GM12878 (cell line): ENCODE data around the gene GAREM1. TPM values are rescaled to one million over a fixed set of nuclear protein-coding genes. Genes with fewer than 3 reads are reported as not detected.

Source experiments
- ATAC-seq: fragments of 200-7000 bp; cut with Tn5 transposase; 3 replicates; pipeline ENCODE4 v1.9.1; 2020; ENCODE audit warnings: mild to moderate bottlenecking, moderate library complexity
- BruUV-seq: library from RNA; stranded (reverse); fragments of 400-500 nt; replicated peaks from 2 replicates; lab custom pipeline; 2021; lab: Mats Ljungman, UMichigan
- CTCF ChIA-PET: fragments of 300-600 bp; sonication (Branson Sonifier 250); formaldehyde crosslinking; extraction: SDS; loops from one replicate; lab custom pipeline; 2021; ENCODE audit warnings: inconsistent platforms; lab: Yijun Ruan, JAX
- POLR2A ChIA-PET: fragments of 350-600 bp; formaldehyde crosslinking; extraction: SDS; loops from one replicate; lab custom pipeline; 2021; ENCODE audit warnings: inconsistent platforms; lab: Charles Lee
- RAD21 ChIA-PET: fragments of 300-600 bp; sonication (Branson Sonifier 250); formaldehyde crosslinking; loops from one replicate; lab custom pipeline; 2023; ENCODE audit warnings: antibody characterized with exemption; ENCODE audit not compliant: unreplicated experiment; lab: Charles Lee
- SMC1A ChIA-PET: fragments of 300-600 bp; sonication (Branson Sonifier 250); formaldehyde crosslinking; loops from one replicate; lab custom pipeline; 2023; ENCODE audit not compliant: unreplicated experiment, uncharacterized antibody; lab: Charles Lee
- DNase-seq: peaks from one replicate; pipeline ENCODE4 v3.0.0-alpha.2; 2011; ENCODE audit warnings: low read depth, low spot score
- FAIRE-seq: peaks from 3 replicates; lab custom pipeline; 2011; peaks lifted over from hg19 to GRCh38; lab: Jason Lieb, UNC
- H2AFZ ChIP-seq: 2 replicates; pipeline ENCODE4 v1.6.0; 2011; ENCODE audit warnings: low read depth, low read length, control low read depth; ENCODE audit not compliant: control insufficient read depth
- H3K27ac ChIP-seq: 2 replicates; pipeline ENCODE4 v1.5.1; 2011; ENCODE audit warnings: control low read depth; ENCODE audit not compliant: control insufficient read depth, insufficient read depth
- H3K27me3 ChIP-seq, 2 experiments: replicated peaks in 1 of 2; 2 replicates each; pipeline versions ENCODE4 v1.6.0 to v1.6.1; 2011; ENCODE audit warnings: low read length in 1 of 2; ENCODE audit not compliant: control insufficient read depth in 2 of 2, insufficient read depth in 2 of 2
- H3K36me3 ChIP-seq, 2 experiments: 2 replicates each; pipeline ENCODE4 v1.5.1; 2011; ENCODE audit warnings: low read length in 1 of 2; ENCODE audit not compliant: control insufficient read depth in 2 of 2, insufficient read depth in 2 of 2
- H3K4me1 ChIP-seq: 2 replicates; pipeline ENCODE4 v1.6.1; 2011; ENCODE audit warnings: mild to moderate bottlenecking, low read length, moderate library complexity, mixed read lengths; ENCODE audit not compliant: control insufficient read depth, insufficient read depth
- H3K4me2 ChIP-seq: 2 replicates; pipeline ENCODE4 v1.6.0; 2011; ENCODE audit warnings: control low read depth; ENCODE audit not compliant: control insufficient read depth, insufficient read depth
- H3K4me3 ChIP-seq: fragments of 200-600 bp; sonication (generic); 2 replicates; pipeline ENCODE4 v1.5.1; 2016
- H3K79me2 ChIP-seq: 2 replicates; pipeline ENCODE4 v1.6.0; 2011; ENCODE audit warnings: low read length; ENCODE audit not compliant: control insufficient read depth, insufficient read depth
- H3K9ac ChIP-seq: 2 replicates; pipeline ENCODE4 v1.8.0; 2011; ENCODE audit warnings: low read length, control low read depth, mixed read lengths; ENCODE audit not compliant: control insufficient read depth, insufficient read depth
- H3K9me3 ChIP-seq: replicated peaks from 3 replicates; pipeline ENCODE4 v1.5.1; 2011; ENCODE audit warnings: mild to moderate bottlenecking, low read length; ENCODE audit not compliant: control insufficient read depth, insufficient read depth
- H4K20me1 ChIP-seq: 2 replicates; pipeline ENCODE4 v1.6.0; 2011; ENCODE audit not compliant: control insufficient read depth, insufficient read depth
- CHD1 ChIP-seq: IDR thresholded peaks from 2 replicates; pipeline ENCODE4 v1.6.1; 2012; ENCODE audit warnings: low read depth, low read length, improper control_type of control experiment
- KLF5 ChIP-seq: fragments of 450-650 bp; IDR thresholded peaks from 2 replicates; pipeline ENCODE4 v1.6.1; 2014; ENCODE audit warnings: mild to moderate bottlenecking; ENCODE audit not compliant: partially characterized antibody
- MAX ChIP-seq: IDR thresholded peaks from 2 replicates; pipeline ENCODE4 v1.6.1; 2012; ENCODE audit warnings: low read depth, low read length, improper control_type of control experiment
- NFXL1 ChIP-seq: fragments of 450-650 bp; IDR thresholded peaks from 2 replicates; pipeline ENCODE4 v1.6.1; 2017; ENCODE audit warnings: antibody characterized with exemption, mild to moderate bottlenecking, borderline replicate concordance
- RAD51 ChIP-seq: fragments of 450-650 bp; IDR thresholded peaks from 2 replicates; pipeline ENCODE4 v1.6.1; 2016; ENCODE audit warnings: moderate library complexity, mild to moderate bottlenecking, inconsistent platforms
- SIX5 ChIP-seq: IDR thresholded peaks from 2 replicates; pipeline ENCODE4 v1.6.1; 2011; ENCODE audit warnings: mild to moderate bottlenecking, low read depth, low read length, moderate library complexity; ENCODE audit not compliant: severe bottlenecking
- SMAD5 ChIP-seq: IDR thresholded peaks from 2 replicates; pipeline ENCODE4 v1.6.1; 2016; ENCODE audit warnings: antibody characterized with exemption, low read depth
- SP1 ChIP-seq: IDR thresholded peaks from one replicate; pipeline ENCODE4 v1.6.1; 2011; ENCODE audit warnings: low read depth, low read length
- TCF7 ChIP-seq: IDR thresholded peaks from 2 replicates; pipeline ENCODE4 v1.6.1; 2014; ENCODE audit warnings: antibody characterized with exemption, borderline replicate concordance
- ZNF217 ChIP-seq: fragments of 450-650 bp; IDR thresholded peaks from 2 replicates; pipeline ENCODE4 v1.6.1; 2017; ENCODE audit warnings: antibody characterized with exemption, mild to moderate bottlenecking
- ZZZ3 ChIP-seq: IDR thresholded peaks from 2 replicates; pipeline ENCODE4 v1.6.1; 2011; ENCODE audit warnings: low read depth; ENCODE audit not compliant: control insufficient read depth, insufficient read length
- WGBS: methylation state at CpG from one replicate; pipeline ENCODE4 v1.1.6; 2016; ENCODE audit warnings: low lambda C conversion rate; ENCODE audit not compliant: insufficient replicate concordance, insufficient coverage; ENCODE audit errors: missing lambda C conversion rate; 5-methylcytosine and 5-hydroxymethylcytosine counted together
- in situ Hi-C: fragments of 300-500 bp; cut with MboI; formaldehyde crosslinking; loops from 9 replicates; pipeline ENCODE4 v1.14.3; 2018; ENCODE audit warnings: mixed read lengths
- intact Hi-C: fragments of 100-400 bp; cut with micrococcal nuclease; formaldehyde crosslinking; loops from one replicate; pipeline ENCODE4 v1.14.2; 2022; ENCODE audit not compliant: unreplicated experiment
- polyA plus RNA-seq, 11 experiments: library from polyadenylated mRNA; depleted of rRNA in 4 of 11; unstranded in 6 of 11; stranded (reverse) in 5 of 11; fragments of >200 nt; fragmentation: Nextera tagmentation in 4 of 11; fragmentation: Illumina TruSeq in 1 of 11; extraction: Ambion mirVana in 4 of 11; extraction: Trizol in 1 of 11; gene quantifications; 1 replicate in 1 of 11; 2 replicates in 10 of 11; pipeline versions ENCODE4 v1.2.1 to v1.2.3, GENCODE V29; 2011 to 2016; ENCODE audit warnings: inconsistent platforms in 2 of 11, missing spikeins in 2 of 11, low read depth in 1 of 11
- total RNA-seq, 4 experiments: library from RNA; depleted of rRNA in 3 of 4; stranded (reverse); fragments of >200 nt in 3 of 4; fragmentation: Illumina TruSeq in 1 of 4; extraction: Trizol in 1 of 4; gene quantifications; 2 replicates each; pipeline versions ENCODE4 v1.2.1 to v1.2.3, GENCODE V29; 2013 to 2021
- TF ChIP-seq, protein P1 (sequence below): fragments of 450-650 bp; IDR thresholded peaks from 2 replicates; pipeline ENCODE4 v1.6.1; 2018; ENCODE audit warnings: borderline replicate concordance, mild to moderate bottlenecking; ENCODE audit not compliant: partially characterized antibody
- TF ChIP-seq, protein P2 (sequence below): fragments of 450-650 bp; formaldehyde crosslinking; IDR thresholded peaks from 2 replicates; pipeline ENCODE4 v1.4.0; 2020; ENCODE audit warnings: mild to moderate bottlenecking, moderate library complexity
- TF ChIP-seq, protein P3 (sequence below): IDR thresholded peaks from 2 replicates; pipeline ENCODE4 v1.6.1; 2011; ENCODE audit warnings: low read depth, mild to moderate bottlenecking, low read length, moderate library complexity, borderline replicate concordance; ENCODE audit errors: extremely low read depth

The GAREM1 gene
- total and polyA plus RNA-seq, 10 of the 15 experiments (the other 5 are each of a cell fraction or from before 2014, with no cell fraction given) = 0.05 to 0.29 (median 0.05) TPM; not detected in 7

- H3K27ac ChIP-seq = no peak overlapping the region
- no peak overlapping the region for H2AFZ ChIP-seq
- no peaks in the 10 kb centered on the region for H3K9me3 ChIP-seq
- H3K27me3 ChIP-seq = no peaks in the 10 kb centered on the region
- ChIA-PET SMC1A (no interaction called here), POLR2A (no interaction called here), CTCF (no interaction called here), RAD21 (no interaction called here)
- TF ChIP-seq SP1 = no peak
- no peak for TF ChIP-seq ZZZ3
- TF ChIP-seq, protein P1, sequence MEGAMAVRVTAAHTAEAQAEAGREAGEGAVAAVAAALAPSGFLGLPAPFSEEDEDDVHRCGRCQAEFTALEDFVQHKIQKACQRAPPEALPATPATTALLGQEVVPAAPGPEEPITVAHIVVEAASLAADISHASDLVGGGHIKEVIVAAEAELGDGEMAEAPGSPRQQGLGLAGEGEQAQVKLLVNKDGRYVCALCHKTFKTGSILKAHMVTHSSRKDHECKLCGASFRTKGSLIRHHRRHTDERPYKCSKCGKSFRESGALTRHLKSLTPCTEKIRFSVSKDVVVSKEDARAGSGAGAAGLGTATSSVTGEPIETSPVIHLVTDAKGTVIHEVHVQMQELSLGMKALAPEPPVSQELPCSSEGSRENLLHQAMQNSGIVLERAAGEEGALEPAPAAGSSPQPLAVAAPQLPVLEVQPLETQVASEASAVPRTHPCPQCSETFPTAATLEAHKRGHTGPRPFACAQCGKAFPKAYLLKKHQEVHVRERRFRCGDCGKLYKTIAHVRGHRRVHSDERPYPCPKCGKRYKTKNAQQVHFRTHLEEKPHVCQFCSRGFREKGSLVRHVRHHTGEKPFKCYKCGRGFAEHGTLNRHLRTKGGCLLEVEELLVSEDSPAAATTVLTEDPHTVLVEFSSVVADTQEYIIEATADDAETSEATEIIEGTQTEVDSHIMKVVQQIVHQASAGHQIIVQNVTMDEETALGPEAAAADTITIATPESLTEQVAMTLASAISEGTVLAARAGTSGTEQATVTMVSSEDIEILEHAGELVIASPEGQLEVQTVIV = no peak
- TF ChIP-seq KLF5 = no peak
- no peak for TF ChIP-seq TCF7
- TF ChIP-seq CHD1 = no peak
- no peak for TF ChIP-seq SIX5
- TF ChIP-seq RAD51 = no peak
- TF ChIP-seq, protein P2, sequence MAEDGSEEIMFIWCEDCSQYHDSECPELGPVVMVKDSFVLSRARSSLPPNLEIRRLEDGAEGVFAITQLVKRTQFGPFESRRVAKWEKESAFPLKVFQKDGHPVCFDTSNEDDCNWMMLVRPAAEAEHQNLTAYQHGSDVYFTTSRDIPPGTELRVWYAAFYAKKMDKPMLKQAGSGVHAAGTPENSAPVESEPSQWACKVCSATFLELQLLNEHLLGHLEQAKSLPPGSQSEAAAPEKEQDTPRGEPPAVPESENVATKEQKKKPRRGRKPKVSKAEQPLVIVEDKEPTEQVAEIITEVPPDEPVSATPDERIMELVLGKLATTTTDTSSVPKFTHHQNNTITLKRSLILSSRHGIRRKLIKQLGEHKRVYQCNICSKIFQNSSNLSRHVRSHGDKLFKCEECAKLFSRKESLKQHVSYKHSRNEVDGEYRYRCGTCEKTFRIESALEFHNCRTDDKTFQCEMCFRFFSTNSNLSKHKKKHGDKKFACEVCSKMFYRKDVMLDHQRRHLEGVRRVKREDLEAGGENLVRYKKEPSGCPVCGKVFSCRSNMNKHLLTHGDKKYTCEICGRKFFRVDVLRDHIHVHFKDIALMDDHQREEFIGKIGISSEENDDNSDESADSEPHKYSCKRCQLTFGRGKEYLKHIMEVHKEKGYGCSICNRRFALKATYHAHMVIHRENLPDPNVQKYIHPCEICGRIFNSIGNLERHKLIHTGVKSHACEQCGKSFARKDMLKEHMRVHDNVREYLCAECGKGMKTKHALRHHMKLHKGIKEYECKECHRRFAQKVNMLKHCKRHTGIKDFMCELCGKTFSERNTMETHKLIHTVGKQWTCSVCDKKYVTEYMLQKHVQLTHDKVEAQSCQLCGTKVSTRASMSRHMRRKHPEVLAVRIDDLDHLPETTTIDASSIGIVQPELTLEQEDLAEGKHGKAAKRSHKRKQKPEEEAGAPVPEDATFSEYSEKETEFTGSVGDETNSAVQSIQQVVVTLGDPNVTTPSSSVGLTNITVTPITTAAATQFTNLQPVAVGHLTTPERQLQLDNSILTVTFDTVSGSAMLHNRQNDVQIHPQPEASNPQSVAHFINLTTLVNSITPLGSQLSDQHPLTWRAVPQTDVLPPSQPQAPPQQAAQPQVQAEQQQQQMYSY (CRISPR knock-in tag) = no peak
- TF ChIP-seq MAX = no peak
- TF ChIP-seq NFXL1 = no peak
- TF ChIP-seq, protein P3, sequence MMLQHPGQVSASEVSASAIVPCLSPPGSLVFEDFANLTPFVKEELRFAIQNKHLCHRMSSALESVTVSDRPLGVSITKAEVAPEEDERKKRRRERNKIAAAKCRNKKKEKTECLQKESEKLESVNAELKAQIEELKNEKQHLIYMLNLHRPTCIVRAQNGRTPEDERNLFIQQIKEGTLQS = no peak
- no peak for TF ChIP-seq SMAD5
- TF ChIP-seq ZNF217 = no peak
- DNase-seq = no peak
- in situ Hi-C loops = no loop called here
- H3K4me3 ChIP-seq = no peak overlapping the region
- H3K36me3 ChIP-seq = no peaks in the 10 kb centered on the region
- no peaks in the 10 kb centered on the region for H3K4me1 ChIP-seq
- no peak overlapping the region for H3K9ac ChIP-seq
- intact Hi-C loops = no loop called here
- no peak for ATAC-seq
- WGBS = 24% methylated on average over 2 of the region's 2 CpGs
- no TSS peak for BruUV-seq
- no peaks in the 10 kb centered on the region for H3K79me2 ChIP-seq
- FAIRE-seq = no peak
- no peak overlapping the region for H3K4me2 ChIP-seq
- H4K20me1 ChIP-seq = no peaks in the 10 kb centered on the region
These were observed 257.0 kb downstream of the GAREM1 start for GRCh38 chr18:32213693-32214092.
